Keratinocyte (primary cell): ENCODE data around the gene EFNB3. TPM values are rescaled to one million over a fixed set of nuclear protein-coding genes. Genes with fewer than 3 reads are reported as not detected.

Experiments used
- DNase-seq: peaks from one replicate; pipeline ENCODE4 v3.0.0-alpha.2; 2011; ENCODE audit warnings: low read depth, missing footprints, low spot score
- FAIRE-seq: peaks from 2 replicates; lab custom pipeline; 2011; peaks lifted over from hg19 to GRCh38; lab: Jason Lieb, UNC
- H2AFZ ChIP-seq: 2 replicates; pipeline ENCODE4 v1.6.0; 2012; ENCODE audit warnings: low read length, control low read depth, inconsistent platforms; ENCODE audit not compliant: control insufficient read depth
- H3K27ac ChIP-seq: 2 replicates; pipeline ENCODE4 v1.5.1; 2011; ENCODE audit warnings: low read length; ENCODE audit not compliant: control insufficient read depth, insufficient read depth
- H3K27me3 ChIP-seq: 3 replicates; pipeline ENCODE4 v1.6.0; 2011; ENCODE audit warnings: low read length; ENCODE audit not compliant: control insufficient read depth, insufficient read depth; ENCODE audit errors: extremely low read depth
- H3K36me3 ChIP-seq, 2 experiments: 2 replicates in 1 of 2; 3 replicates in 1 of 2; pipeline ENCODE4 v1.5.1; 2011; ENCODE audit warnings: low read length in 2 of 2, mild to moderate bottlenecking in 1 of 2; ENCODE audit not compliant: control insufficient read depth in 2 of 2, insufficient read depth in 2 of 2; ENCODE audit errors: extremely low read depth in 1 of 2
- H3K4me1 ChIP-seq: 3 replicates; pipeline ENCODE4 v1.5.1; 2011; ENCODE audit warnings: low read length; ENCODE audit not compliant: control insufficient read depth, insufficient read depth; ENCODE audit errors: extremely low read depth
- H3K4me2 ChIP-seq: 3 replicates; pipeline ENCODE4 v1.6.0; 2011; ENCODE audit warnings: low read depth, low read length; ENCODE audit not compliant: control insufficient read depth, insufficient read depth; ENCODE audit errors: extremely low read depth
- H3K4me3 ChIP-seq, 3 experiments: fragments of 200-600 bp in 1 of 3; sonication (generic) in 1 of 3; 2 replicates in 2 of 3; 3 replicates in 1 of 3; pipeline ENCODE4 v1.5.1; 2011 to 2016; ENCODE audit warnings: low read length in 3 of 3, mild to moderate bottlenecking in 3 of 3, control low read depth in 2 of 3, inconsistent platforms in 1 of 3, low read depth in 1 of 3, mixed read lengths in 1 of 3, mixed run types in 1 of 3, moderate library complexity in 1 of 3; ENCODE audit not compliant: control insufficient read depth in 2 of 3, insufficient read depth in 2 of 3; ENCODE audit errors: extremely low read depth in 1 of 3
- H3K79me2 ChIP-seq: 2 replicates; pipeline ENCODE4 v1.6.0; 2012; ENCODE audit warnings: low read length; ENCODE audit not compliant: control insufficient read depth, insufficient read depth
- H3K9ac ChIP-seq: 3 replicates; pipeline ENCODE4 v1.6.0; 2011; ENCODE audit warnings: low read length; ENCODE audit not compliant: control insufficient read depth, insufficient read depth; ENCODE audit errors: extremely low read depth
- H3K9me1 ChIP-seq: 3 replicates; pipeline ENCODE4 v1.6.0; 2011; ENCODE audit warnings: low read length; ENCODE audit not compliant: control insufficient read depth, insufficient read depth; ENCODE audit errors: extremely low read depth
- H3K9me3 ChIP-seq: 2 replicates; pipeline ENCODE4 v1.5.1; 2012; ENCODE audit warnings: low read depth, low read length; ENCODE audit not compliant: control insufficient read depth
- H4K20me1 ChIP-seq: 3 replicates; pipeline ENCODE4 v1.6.0; 2011; ENCODE audit warnings: low read length; ENCODE audit not compliant: control insufficient read depth, insufficient read depth; ENCODE audit errors: extremely low read depth
- CTCF ChIP-seq, 3 experiments: IDR thresholded peaks in 1 of 3; conservative IDR thresholded peaks in 1 of 3; optimal IDR thresholded peaks in 1 of 3; 2 replicates in 2 of 3; 3 replicates in 1 of 3; pipeline versions ENCODE3 to v1.5.1; 2011; ENCODE audit warnings: low read length in 3 of 3, mild to moderate bottlenecking in 3 of 3, moderate library complexity in 2 of 3, control low read depth in 1 of 3, inconsistent platforms in 1 of 3; ENCODE audit not compliant: insufficient read depth in 2 of 3; ENCODE audit errors: extremely low read depth in 1 of 3
- EZH2 ChIP-seq: IDR thresholded peaks from one replicate; pipeline ENCODE4 v1.6.1; 2012; ENCODE audit warnings: inconsistent platforms, mild to moderate bottlenecking, low read length, moderate library complexity
- dilution Hi-C: fragments of 300-500 bp; cut with MboI; formaldehyde crosslinking; loops from one replicate; pipeline ENCODE4 v1.7.0; 2020; ENCODE audit warnings: low sequenced_read_pairs; ENCODE audit not compliant: extremely low pct_ligation_motif_present
- polyA plus RNA-seq, 5 experiments: library from polyadenylated mRNA; depleted of rRNA in 3 of 5; stranded (reverse) in 3 of 5; stranded (forward) in 1 of 5; unstranded in 1 of 5; fragments of >200 nt; gene quantifications; 1 replicate in 1 of 5; 2 replicates in 3 of 5; 3 replicates in 1 of 5; pipeline versions ENCODE4 v1.2.1 to v1.2.3, GENCODE V29; 2011 to 2012; ENCODE audit warnings: missing spikeins in 2 of 5, low read depth in 1 of 5, low replicate concordance in 1 of 5

EFNB3 gene
- polyA plus RNA-seq, 1 donor (not counting 4 experiments of a cell fraction or from before 2014, with no cell fraction given) = 4.1 TPM

DNA sequence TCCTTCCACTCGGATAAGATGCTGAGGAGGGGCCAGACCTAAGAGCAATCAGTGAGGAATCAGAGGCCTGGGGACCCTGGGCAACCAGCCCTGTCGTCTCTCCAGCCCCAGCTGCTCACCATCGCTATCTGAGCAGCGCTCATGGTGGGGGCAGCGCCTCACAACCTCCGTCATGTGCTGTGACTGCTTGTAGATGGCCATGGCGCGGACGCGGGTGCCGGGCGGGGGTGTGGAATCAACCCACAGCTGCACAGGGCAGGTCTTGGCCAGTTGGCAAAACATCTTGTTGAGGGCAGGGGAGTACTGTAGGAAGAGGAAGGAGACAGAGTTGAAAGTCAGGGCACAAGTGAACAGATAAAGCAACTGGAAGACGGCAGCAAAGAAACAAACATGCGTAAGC is 30.1 kb upstream of the EFNB3 start:
- DNase-seq (no peak), FAIRE-seq (no peak)
- no peaks in the 10 kb centered on the region for H3K27me3 ChIP-seq
- H3K9ac ChIP-seq = no peak overlapping the region
- peaks cover 3% of the 10 kb centered on the region for H3K9me3 ChIP-seq
- H3K9me1 ChIP-seq = no peaks in the 10 kb centered on the region
- H3K4me2 ChIP-seq = no peak overlapping the region
- no peaks in the 10 kb centered on the region for H3K4me1 ChIP-seq
- H3K4me3 ChIP-seq = no peak overlapping the region
- TF ChIP-seq CTCF (optimal IDR thresholded peaks at IDR 0.05 in 1 of 3, IDR thresholded peaks at IDR 0.05 in 1 of 3, conservative IDR thresholded peaks at IDR 0.05 in 1 of 3; ENCODE audit: extremely low read depth in 1 of 3, insufficient read depth in 2 of 3, low read length in 3 of 3) = no peak
- no peak for TF ChIP-seq EZH2
- H2AFZ ChIP-seq = no peak overlapping the region
- dilution Hi-C loops = no loop called here
- peaks cover 3% of the 10 kb centered on the region for H3K79me2 ChIP-seq
- H3K36me3 ChIP-seq = peaks cover 19 to 20% of the 10 kb centered on the region in 2 experiments
- H3K27ac ChIP-seq = no peak overlapping the region
- no peaks in the 10 kb centered on the region for H4K20me1 ChIP-seq

DNA sequence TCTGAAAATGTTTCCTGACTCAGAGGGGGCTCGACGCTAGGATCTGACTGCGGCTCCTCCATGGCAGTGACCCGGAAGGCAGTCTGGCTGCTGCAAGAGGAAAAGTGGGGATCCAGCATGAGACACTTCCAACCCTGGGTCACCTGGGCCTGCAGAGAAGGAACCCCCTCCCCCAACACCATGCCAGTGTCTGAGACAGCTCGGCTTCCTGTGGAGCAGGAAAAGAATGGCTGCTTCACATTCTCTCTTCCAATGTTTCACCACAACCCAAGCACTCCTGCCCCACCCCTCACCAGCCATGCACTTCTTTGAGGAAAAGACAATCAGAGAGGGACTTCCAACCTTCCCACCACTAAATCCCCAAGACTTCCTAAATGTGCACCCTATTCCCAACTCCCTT is 28.5 kb upstream of the EFNB3 start:
- Histone ChIP-seq H3K36me3 (peaks cover 16 to 17% of the 10 kb centered on the region in 2 experiments), H3K4me3 (no peak overlapping the region), H3K9me3 (peaks cover 3% of the 10 kb centered on the region), H3K4me1 (no peaks in the 10 kb centered on the region), H3K9me1 (no peaks in the 10 kb centered on the region), H4K20me1 (no peaks in the 10 kb centered on the region), H2AFZ (no peak overlapping the region), H3K4me2 (no peak overlapping the region), H3K27ac (no peak overlapping the region), H3K79me2 (peaks cover 3% of the 10 kb centered on the region), H3K9ac (no peak overlapping the region), H3K27me3 (no peaks in the 10 kb centered on the region)
- FAIRE-seq (no peak), DNase-seq (no peak)
- dilution Hi-C loops = no loop called here
- TF ChIP-seq CTCF (optimal IDR thresholded peaks at IDR 0.05 in 1 of 3, IDR thresholded peaks at IDR 0.05 in 1 of 3, conservative IDR thresholded peaks at IDR 0.05 in 1 of 3; ENCODE audit: extremely low read depth in 1 of 3, insufficient read depth in 2 of 3, low read length in 3 of 3) = no peak
- TF ChIP-seq EZH2 = no peak
